ENCODE results near the gene RPS5. TPM values are rescaled to one million over a fixed set of nuclear protein-coding genes. Genes with fewer than 3 reads are reported as not detected.

The RPS5 gene
- total and polyA plus RNA-seq, 9 of the 15 experiments (the other 6 are each of a cell fraction or from before 2014, with no cell fraction given), result 1,228 to 3,570 (median 2,484) TPM

DNA sequence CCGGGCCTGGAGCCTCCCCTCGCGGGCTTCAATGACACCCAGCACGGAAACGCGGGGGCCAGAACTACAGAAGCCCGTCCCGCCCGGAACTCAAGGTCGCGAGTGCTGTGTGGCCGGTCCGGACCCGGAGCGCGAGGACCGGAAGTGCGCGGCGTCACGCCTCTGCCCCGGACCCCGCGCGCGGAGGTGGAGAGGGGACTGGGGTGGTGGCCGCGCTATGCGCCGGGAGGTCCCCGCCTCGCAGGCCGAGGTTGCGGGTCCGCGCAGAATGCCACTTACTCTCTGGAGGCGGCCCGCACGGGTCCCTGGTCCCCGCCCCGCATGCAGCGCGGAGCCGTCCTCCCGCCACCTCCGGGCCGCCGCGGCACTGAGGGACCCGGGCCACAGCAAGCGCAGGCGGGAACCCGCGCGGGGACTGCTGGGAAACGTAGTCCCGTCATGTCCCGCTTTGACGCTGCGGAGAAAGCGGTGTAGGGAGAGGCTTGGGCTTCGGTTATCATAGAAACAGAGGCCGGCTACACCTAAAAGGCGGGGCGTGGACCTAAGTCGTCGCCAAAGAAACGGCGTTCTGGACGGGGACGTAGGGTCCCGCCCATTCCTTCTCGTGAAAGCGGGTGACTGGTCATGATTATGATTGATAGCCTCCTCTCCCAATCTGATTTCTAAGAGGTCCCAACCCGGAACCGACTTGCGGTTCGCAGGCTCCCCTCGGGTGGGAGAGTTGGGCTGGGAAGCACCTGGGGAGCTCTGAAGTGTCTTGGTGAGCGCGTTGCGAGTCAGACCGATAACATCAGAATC lies 6.2 kb upstream of the RPS5 start, which contains the start of gene ZNF837 (continued):
- no peak for TF ChIP-seq RBM15 (IDR thresholded peaks at IDR 0.05; ENCODE audit: insufficient read depth, low read length)
- no peak for TF ChIP-seq SAFB2 (IDR thresholded peaks at IDR 0.05; ENCODE audit: borderline replicate concordance, low read depth, low read length, severe bottlenecking)
- TF ChIP-seq MTA2 (IDR thresholded peaks at IDR 0.05; ENCODE audit: low read depth), result no peak
- TF ChIP-seq CXXC5 (CRISPR knock-in tag; IDR thresholded peaks at IDR 0.05), result peak; percentile 98
- TF ChIP-seq FOXJ2 (tag; IDR thresholded peaks at IDR 0.05), result peak; percentile 97
- no peak for TF ChIP-seq RUNX1 (IDR thresholded peaks at IDR 0.05; ENCODE audit: low read depth)
- no peak for TF ChIP-seq FOXK1 (CRISPR knock-in tag; IDR thresholded peaks at IDR 0.05; ENCODE audit: borderline replicate concordance)
- TF ChIP-seq CGGBP1 (CRISPR knock-in tag; IDR thresholded peaks at IDR 0.05), result peak; percentile 78
- no peak for TF ChIP-seq KAT8 (IDR thresholded peaks at IDR 0.05; ENCODE audit: low read depth)
- TF ChIP-seq, protein P1, sequence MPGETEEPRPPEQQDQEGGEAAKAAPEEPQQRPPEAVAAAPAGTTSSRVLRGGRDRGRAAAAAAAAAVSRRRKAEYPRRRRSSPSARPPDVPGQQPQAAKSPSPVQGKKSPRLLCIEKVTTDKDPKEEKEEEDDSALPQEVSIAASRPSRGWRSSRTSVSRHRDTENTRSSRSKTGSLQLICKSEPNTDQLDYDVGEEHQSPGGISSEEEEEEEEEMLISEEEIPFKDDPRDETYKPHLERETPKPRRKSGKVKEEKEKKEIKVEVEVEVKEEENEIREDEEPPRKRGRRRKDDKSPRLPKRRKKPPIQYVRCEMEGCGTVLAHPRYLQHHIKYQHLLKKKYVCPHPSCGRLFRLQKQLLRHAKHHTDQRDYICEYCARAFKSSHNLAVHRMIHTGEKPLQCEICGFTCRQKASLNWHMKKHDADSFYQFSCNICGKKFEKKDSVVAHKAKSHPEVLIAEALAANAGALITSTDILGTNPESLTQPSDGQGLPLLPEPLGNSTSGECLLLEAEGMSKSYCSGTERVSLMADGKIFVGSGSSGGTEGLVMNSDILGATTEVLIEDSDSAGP (CRISPR knock-in tag; IDR thresholded peaks at IDR 0.05), result no peak; the same call in 1 of the 2 replicates
- TF ChIP-seq ZNF586 (CRISPR knock-in tag; conservative IDR thresholded peaks at IDR 0.05), result no peak
- no peak for TF ChIP-seq MCM2 (IDR thresholded peaks at IDR 0.05; ENCODE audit: low read depth)
- TF ChIP-seq POLR3G (IDR thresholded peaks at IDR 0.05; ENCODE audit: extremely low read depth, insufficient read length, insufficient replicate concordance), result no peak
- no peak for TF ChIP-seq MYNN (IDR thresholded peaks at IDR 0.05)
- no peak for TF ChIP-seq MYNN (CRISPR knock-in tag; IDR thresholded peaks at IDR 0.05)
- TF ChIP-seq SAP30 (IDR thresholded peaks at IDR 0.05; ENCODE audit: borderline replicate concordance, insufficient read depth, low read depth, low read length, poor library complexity, severe bottlenecking), result peak; percentile 76
- TF ChIP-seq, protein P2, sequence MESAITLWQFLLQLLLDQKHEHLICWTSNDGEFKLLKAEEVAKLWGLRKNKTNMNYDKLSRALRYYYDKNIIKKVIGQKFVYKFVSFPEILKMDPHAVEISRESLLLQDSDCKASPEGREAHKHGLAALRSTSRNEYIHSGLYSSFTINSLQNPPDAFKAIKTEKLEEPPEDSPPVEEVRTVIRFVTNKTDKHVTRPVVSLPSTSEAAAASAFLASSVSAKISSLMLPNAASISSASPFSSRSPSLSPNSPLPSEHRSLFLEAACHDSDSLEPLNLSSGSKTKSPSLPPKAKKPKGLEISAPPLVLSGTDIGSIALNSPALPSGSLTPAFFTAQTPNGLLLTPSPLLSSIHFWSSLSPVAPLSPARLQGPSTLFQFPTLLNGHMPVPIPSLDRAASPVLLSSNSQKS (CRISPR knock-in tag; IDR thresholded peaks at IDR 0.05), result no peak
- TF ChIP-seq, protein P3, sequence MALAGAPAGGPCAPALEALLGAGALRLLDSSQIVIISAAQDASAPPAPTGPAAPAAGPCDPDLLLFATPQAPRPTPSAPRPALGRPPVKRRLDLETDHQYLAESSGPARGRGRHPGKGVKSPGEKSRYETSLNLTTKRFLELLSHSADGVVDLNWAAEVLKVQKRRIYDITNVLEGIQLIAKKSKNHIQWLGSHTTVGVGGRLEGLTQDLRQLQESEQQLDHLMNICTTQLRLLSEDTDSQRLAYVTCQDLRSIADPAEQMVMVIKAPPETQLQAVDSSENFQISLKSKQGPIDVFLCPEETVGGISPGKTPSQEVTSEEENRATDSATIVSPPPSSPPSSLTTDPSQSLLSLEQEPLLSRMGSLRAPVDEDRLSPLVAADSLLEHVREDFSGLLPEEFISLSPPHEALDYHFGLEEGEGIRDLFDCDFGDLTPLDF (CRISPR knock-in tag; IDR thresholded peaks at IDR 0.05), result peak; percentile 99
- TF ChIP-seq, protein P4, sequence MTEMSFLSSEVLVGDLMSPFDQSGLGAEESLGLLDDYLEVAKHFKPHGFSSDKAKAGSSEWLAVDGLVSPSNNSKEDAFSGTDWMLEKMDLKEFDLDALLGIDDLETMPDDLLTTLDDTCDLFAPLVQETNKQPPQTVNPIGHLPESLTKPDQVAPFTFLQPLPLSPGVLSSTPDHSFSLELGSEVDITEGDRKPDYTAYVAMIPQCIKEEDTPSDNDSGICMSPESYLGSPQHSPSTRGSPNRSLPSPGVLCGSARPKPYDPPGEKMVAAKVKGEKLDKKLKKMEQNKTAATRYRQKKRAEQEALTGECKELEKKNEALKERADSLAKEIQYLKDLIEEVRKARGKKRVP (CRISPR knock-in tag; IDR thresholded peaks at IDR 0.05), result peak; percentile 2; the same call in 1 of the 2 replicates
- TF ChIP-seq MCM7 (IDR thresholded peaks at IDR 0.05), result no peak
- TF ChIP-seq TCF7 (IDR thresholded peaks at IDR 0.05; ENCODE audit: borderline replicate concordance), result 0 out of 2 replicates have a peak, but pooled peaks have one; percentile 60
- TF ChIP-seq SRSF9 (IDR thresholded peaks at IDR 0.05; ENCODE audit: borderline replicate concordance, low read depth, low read length), result no peak
- no peak for TF ChIP-seq CBX2 (IDR thresholded peaks at IDR 0.05; ENCODE audit: insufficient read depth, low read length, poor library complexity, severe bottlenecking)
